H1 (cell line): ENCODE measurements around the gene ADK. TPM values are rescaled to one million over a fixed set of nuclear protein-coding genes. Genes with fewer than 3 reads are reported as not detected.

Experiments used
- CTCF ChIA-PET: fragments of 300-600 bp; sonication (Branson Sonifier 250); formaldehyde crosslinking; loops from one replicate; lab custom pipeline; 2021; ENCODE audit not compliant: partially characterized antibody; lab: Charles Lee
- POLR2A ChIA-PET: fragments of 300-600 bp; sonication (Branson Sonifier 250); formaldehyde crosslinking; loops from one replicate; lab custom pipeline; 2021; ENCODE audit warnings: inconsistent platforms; ENCODE audit not compliant: partially characterized antibody; lab: Charles Lee
- DNase-seq, 2 experiments: peaks; one replicate each; pipeline versions ENCODE4 v3.0.0 to v3.0.0-alpha.2; 2010 to 2022; ENCODE audit warnings: low spot score in 2 of 2, low read depth in 1 of 2, mixed read lengths in 1 of 2
- FAIRE-seq: peaks from 2 replicates; lab custom pipeline; 2011; peaks lifted over from hg19 to GRCh38; lab: Jason Lieb, UNC
- H2AFZ ChIP-seq: 2 replicates; pipeline ENCODE4 v1.8.1; 2012; ENCODE audit warnings: low read length, inconsistent platforms
- H2AK5ac ChIP-seq: 2 replicates; pipeline ENCODE4 v1.6.1; 2013; ENCODE audit warnings: low read depth, low read length
- H2BK120ac ChIP-seq: replicated peaks from 2 replicates; pipeline ENCODE3; 2013; ENCODE audit warnings: low read depth, low read length, inconsistent platforms
- H2BK12ac ChIP-seq: 2 replicates; pipeline ENCODE4 v1.6.1; 2013; ENCODE audit warnings: low read depth, low read length
- H2BK15ac ChIP-seq: 2 replicates; pipeline ENCODE4 v1.6.1; 2013; ENCODE audit warnings: low read length
- H2BK20ac ChIP-seq: 2 replicates; pipeline ENCODE4 v1.6.1; 2013; ENCODE audit warnings: low read length
- H2BK5ac ChIP-seq: 2 replicates; pipeline ENCODE4 v1.6.1; 2013; ENCODE audit warnings: low read depth, low read length
- H3K14ac ChIP-seq: 2 replicates; pipeline ENCODE4 v1.6.1; 2013; ENCODE audit warnings: inconsistent platforms; ENCODE audit not compliant: insufficient read length
- H3K18ac ChIP-seq: 2 replicates; pipeline ENCODE4 v1.6.1; 2013; ENCODE audit warnings: low read length; ENCODE audit errors: extremely low read depth
- H3K23ac ChIP-seq: 2 replicates; pipeline ENCODE4 v1.6.1; 2013; ENCODE audit warnings: inconsistent platforms; ENCODE audit not compliant: insufficient read length
- H3K23me2 ChIP-seq: 2 replicates; pipeline ENCODE4 v1.6.1; 2013; ENCODE audit warnings: low read depth, low read length
- H3K27ac ChIP-seq: 2 replicates; pipeline ENCODE4 v1.6.1; 2011; ENCODE audit warnings: low read depth, low read length, inconsistent platforms
- H3K27me3 ChIP-seq, 4 experiments: replicated peaks in 1 of 4; 1 replicate in 1 of 4; 2 replicates in 3 of 4; pipeline versions ENCODE4 v1.6.1 to v1.8.1; 2011 to 2013; ENCODE audit warnings: low read length in 3 of 4, mild to moderate bottlenecking in 3 of 4, inconsistent platforms in 2 of 4, mixed read lengths in 2 of 4, moderate library complexity in 1 of 4; ENCODE audit not compliant: control insufficient read depth in 3 of 4, insufficient read depth in 3 of 4; ENCODE audit errors: extremely low read depth in 1 of 4
- H3K36me3 ChIP-seq, 4 experiments: 2 replicates each; pipeline versions ENCODE4 v1.6.1 to v1.8.1; 2011 to 2013; ENCODE audit warnings: mild to moderate bottlenecking in 4 of 4, low read length in 3 of 4, moderate library complexity in 2 of 4, control low read depth in 1 of 4, inconsistent platforms in 1 of 4; ENCODE audit not compliant: insufficient read depth in 4 of 4, control insufficient read depth in 2 of 4
- H3K4ac ChIP-seq: replicated peaks from 2 replicates; pipeline ENCODE3; 2013; ENCODE audit warnings: low read length, low read depth, mixed read lengths, inconsistent platforms; ENCODE audit not compliant: insufficient read length
- H3K4me1 ChIP-seq, 4 experiments: replicated peaks in 1 of 4; 1 replicate in 1 of 4; 2 replicates in 3 of 4; pipeline versions ENCODE4 v1.6.1 to v1.8.1; 2011 to 2013; ENCODE audit warnings: low read length in 3 of 4, inconsistent platforms in 2 of 4, mixed read lengths in 1 of 4; ENCODE audit not compliant: insufficient read depth in 4 of 4, control insufficient read depth in 3 of 4
- H3K4me2 ChIP-seq, 2 experiments: 2 replicates each; pipeline versions ENCODE4 v1.6.1 to v1.8.1; 2011 to 2013; ENCODE audit warnings: low read depth in 2 of 2, low read length in 2 of 2, control low read depth in 1 of 2, inconsistent platforms in 1 of 2, mild to moderate bottlenecking in 1 of 2; ENCODE audit not compliant: insufficient read depth in 1 of 2
- H3K4me3 ChIP-seq, 4 experiments: fragments of 200-600, 300-600 bp in 1 of 4; sonication (generic), shearing (Covaris generic), sonication (Bioruptor Twin) in 1 of 4; 2 replicates each; pipeline versions ENCODE4 v1.5.1 to v1.8.1; 2011 to 2016; ENCODE audit warnings: low read length in 4 of 4, low read depth in 3 of 4, control low read depth in 2 of 4, inconsistent platforms in 2 of 4, mild to moderate bottlenecking in 2 of 4, mixed read lengths in 1 of 4, moderate library complexity in 1 of 4; ENCODE audit not compliant: insufficient read depth in 2 of 4; ENCODE audit errors: extremely low read depth in 1 of 4
- H3K56ac ChIP-seq: replicated peaks from 2 replicates; pipeline ENCODE3; 2013; ENCODE audit warnings: low read depth, mild to moderate bottlenecking, mixed read lengths, low read length, inconsistent platforms; ENCODE audit not compliant: insufficient read length
- H3K79me1 ChIP-seq: 2 replicates; pipeline ENCODE4 v1.6.1; 2013; ENCODE audit warnings: low read depth, low read length, control low read depth
- H3K79me2 ChIP-seq, 2 experiments: 2 replicates each; pipeline versions ENCODE4 v1.6.1 to v1.8.1; 2012 to 2013; ENCODE audit warnings: low read length in 2 of 2, mild to moderate bottlenecking in 2 of 2, inconsistent platforms in 1 of 2; ENCODE audit not compliant: insufficient read depth in 2 of 2, control insufficient read depth in 1 of 2
- H3K9ac ChIP-seq, 4 experiments: replicated peaks in 1 of 4; 1 replicate in 1 of 4; 2 replicates in 3 of 4; pipeline versions ENCODE4 v1.6.1 to v1.8.1; 2011 to 2013; ENCODE audit warnings: low read depth in 3 of 4, low read length in 3 of 4, control low read depth in 2 of 4, mild to moderate bottlenecking in 2 of 4, moderate library complexity in 2 of 4, inconsistent platforms in 1 of 4; ENCODE audit errors: extremely low read depth in 1 of 4
- H3K9me3 ChIP-seq, 2 experiments: 2 replicates each; pipeline versions ENCODE4 v1.6.1 to v1.8.1; 2012 to 2013; ENCODE audit warnings: mild to moderate bottlenecking in 2 of 2, moderate library complexity in 2 of 2, control low read depth in 1 of 2, inconsistent platforms in 1 of 2, low read depth in 1 of 2, low read length in 1 of 2, mixed read lengths in 1 of 2; ENCODE audit not compliant: insufficient read depth in 2 of 2
- H4K20me1 ChIP-seq, 2 experiments: replicated peaks in 1 of 2; 2 replicates each; pipeline versions ENCODE3 to v1.8.1; 2011 to 2013; ENCODE audit warnings: inconsistent platforms in 2 of 2, low read length in 2 of 2, mild to moderate bottlenecking in 1 of 2; ENCODE audit not compliant: insufficient read depth in 2 of 2, control insufficient read depth in 1 of 2
- H4K5ac ChIP-seq: 2 replicates; pipeline ENCODE4 v1.6.1; 2013; ENCODE audit warnings: low read length, low read depth, mixed read lengths, inconsistent platforms; ENCODE audit not compliant: insufficient read length
- H4K8ac ChIP-seq: 2 replicates; pipeline ENCODE4 v1.8.0; 2013; ENCODE audit warnings: mild to moderate bottlenecking, moderate library complexity, low read length, inconsistent platforms; ENCODE audit not compliant: insufficient read depth; ENCODE audit errors: extremely low read depth
- H4K91ac ChIP-seq: replicated peaks from 2 replicates; pipeline ENCODE3; 2013; ENCODE audit warnings: low read length, mixed read lengths, inconsistent platforms; ENCODE audit not compliant: insufficient read length
- BCL11A ChIP-seq, 2 experiments: IDR thresholded peaks; one replicate each; pipeline ENCODE4 v1.6.1; 2011; ENCODE audit warnings: low read depth in 2 of 2, low read length in 2 of 2, mild to moderate bottlenecking in 2 of 2
- CHD1 ChIP-seq: IDR thresholded peaks from 2 replicates; pipeline ENCODE4 v1.6.1; 2012; ENCODE audit warnings: low read depth, low read length, improper control_type of control experiment
- CHD2 ChIP-seq: IDR thresholded peaks from 2 replicates; pipeline ENCODE4 v1.6.1; 2012; ENCODE audit warnings: low read length, improper control_type of control experiment
- CTBP2 ChIP-seq: IDR thresholded peaks from 2 replicates; pipeline ENCODE4 v1.7.0; 2011; ENCODE audit warnings: borderline replicate concordance, mild to moderate bottlenecking, moderate library complexity, mixed read lengths, low read length; ENCODE audit not compliant: insufficient read depth, insufficient read length
- MAFK ChIP-seq: IDR thresholded peaks from 2 replicates; pipeline ENCODE4 v1.6.1; 2012; ENCODE audit warnings: low read depth, mild to moderate bottlenecking, improper control_type of control experiment, low read length
- POU5F1 ChIP-seq: IDR thresholded peaks from 2 replicates; pipeline ENCODE4 v1.6.1; 2011; ENCODE audit warnings: low read depth, mild to moderate bottlenecking, low read length, moderate library complexity
- SP4 ChIP-seq: IDR thresholded peaks from 2 replicates; pipeline ENCODE4 v1.6.1; 2012; ENCODE audit warnings: low read length, inconsistent platforms
- WGBS, 2 experiments: shearing (Covaris generic) in 1 of 2; methylation state at CpG; one replicate each; pipeline versions ENCODE4 v1.1.6 to v1.1.7; 2013 to 2015; ENCODE audit warnings: low lambda C conversion rate in 2 of 2, mixed read lengths in 2 of 2, inconsistent platforms in 1 of 2, low coverage in 1 of 2, missing lambda C conversion rate in 1 of 2; ENCODE audit not compliant: insufficient replicate concordance in 2 of 2, insufficient coverage in 1 of 2, insufficient read length in 1 of 2; ENCODE audit errors: extremely low coverage in 1 of 2, missing lambda C conversion rate in 1 of 2; 5-methylcytosine and 5-hydroxymethylcytosine counted together
- polyA plus RNA-seq, 7 experiments: library from polyadenylated mRNA; depleted of rRNA in 3 of 7; stranded (reverse) in 5 of 7; unstranded in 2 of 7; fragments of >200 nt in 5 of 7; fragments of 200-250 nt in 2 of 7; gene quantifications; 1 replicate in 5 of 7; 2 replicates in 1 of 7; 4 replicates in 1 of 7; pipeline versions ENCODE4 v1.2.1 to v1.2.3, GENCODE V29; 2011 to 2013; ENCODE audit warnings: missing spikeins in 2 of 7, mixed read lengths in 2 of 7
- total RNA-seq: library from RNA; stranded (reverse); fragmentation: NEBNext Ultra II Directional; extraction: Animal tissue kit (Norgen Biotek cat#: 25700); gene quantifications from 2 replicates; pipeline ENCODE4 v1.2.1, GENCODE V29; 2021

The ADK gene
- total and polyA plus RNA-seq, 2 of the 8 experiments (the other 6 are each of a cell fraction or from before 2014, with no cell fraction given) = 12.3 to 42.4 TPM

GRCh38 chr10:74347522-74347921 is 196.5 kb downstream of the ADK start:
- no peaks in the 10 kb centered on the region for H3K36me3 ChIP-seq
- POLR2A ChIA-PET = no interaction called here
- no peak overlapping the region for H3K23ac ChIP-seq
- no peak overlapping the region for H4K5ac ChIP-seq
- H4K20me1 ChIP-seq = no peaks in the 10 kb centered on the region
- no peaks in the 10 kb centered on the region; a peak in 1 of 4 replicates for H3K9me3 ChIP-seq
- H3K9ac ChIP-seq = no peak overlapping the region
- H3K23me2 ChIP-seq = no peaks in the 10 kb centered on the region
- H4K8ac ChIP-seq = no peak overlapping the region
- no peak overlapping the region for H3K4me3 ChIP-seq
- no peaks in the 10 kb centered on the region for H3K79me1 ChIP-seq
- H3K79me2 ChIP-seq = no peaks in the 10 kb centered on the region
- CTCF ChIA-PET = interaction anchor here (1.1 to 1.5 kb wide), 2 partner anchors 9 to 10 kb away, joined by 3 to 4 read pairs; no protein-coding TSS in a partner anchor
- no peak overlapping the region for H2AK5ac ChIP-seq
- H2BK120ac ChIP-seq = no peak overlapping the region
- no peak overlapping the region for H2AFZ ChIP-seq
- no peak for TF ChIP-seq CHD1
- TF ChIP-seq POU5F1 = no peak
- no peak for TF ChIP-seq CTBP2
- TF ChIP-seq BCL11A (IDR thresholded peaks at IDR 0.05; ENCODE audit: low read depth in 2 of 2, low read length in 2 of 2) = no peak
- no peak for TF ChIP-seq SP4
- TF ChIP-seq MAFK = no peak
- TF ChIP-seq CHD2 = no peak
- no peak overlapping the region for H3K18ac ChIP-seq
- no peaks in the 10 kb centered on the region for H3K27me3 ChIP-seq
- FAIRE-seq = no peak
- 100% methylated on average over 6 of the region's 6 CpGs; no CpG with 5 or more reads in 1 of the 2 experiments for WGBS, 2 experiments
- H2BK20ac ChIP-seq = no peak overlapping the region
- no peak overlapping the region for H2BK15ac ChIP-seq
- no peak overlapping the region for H3K4ac ChIP-seq
- no peak overlapping the region for H2BK12ac ChIP-seq
- DNase-seq = no peak
- no peak overlapping the region for H3K56ac ChIP-seq
- H3K27ac ChIP-seq = no peak overlapping the region
- H4K91ac ChIP-seq = no peak overlapping the region
- H3K4me1 ChIP-seq = no peaks in the 10 kb centered on the region
- no peak overlapping the region for H3K4me2 ChIP-seq
- no peak overlapping the region for H3K14ac ChIP-seq
- H2BK5ac ChIP-seq = no peak overlapping the region
